HG03196 (cell line): Measurements from ENCODE around the gene ATP6V0D1.

Experiments used
- ATAC-seq: cut with Tn5 transposase; IDR thresholded peaks from one replicate; pipeline ENCODE4 v1.9.1; 2021; ENCODE audit not compliant: unreplicated experiment

Gene ATP6V0D1

DNA sequence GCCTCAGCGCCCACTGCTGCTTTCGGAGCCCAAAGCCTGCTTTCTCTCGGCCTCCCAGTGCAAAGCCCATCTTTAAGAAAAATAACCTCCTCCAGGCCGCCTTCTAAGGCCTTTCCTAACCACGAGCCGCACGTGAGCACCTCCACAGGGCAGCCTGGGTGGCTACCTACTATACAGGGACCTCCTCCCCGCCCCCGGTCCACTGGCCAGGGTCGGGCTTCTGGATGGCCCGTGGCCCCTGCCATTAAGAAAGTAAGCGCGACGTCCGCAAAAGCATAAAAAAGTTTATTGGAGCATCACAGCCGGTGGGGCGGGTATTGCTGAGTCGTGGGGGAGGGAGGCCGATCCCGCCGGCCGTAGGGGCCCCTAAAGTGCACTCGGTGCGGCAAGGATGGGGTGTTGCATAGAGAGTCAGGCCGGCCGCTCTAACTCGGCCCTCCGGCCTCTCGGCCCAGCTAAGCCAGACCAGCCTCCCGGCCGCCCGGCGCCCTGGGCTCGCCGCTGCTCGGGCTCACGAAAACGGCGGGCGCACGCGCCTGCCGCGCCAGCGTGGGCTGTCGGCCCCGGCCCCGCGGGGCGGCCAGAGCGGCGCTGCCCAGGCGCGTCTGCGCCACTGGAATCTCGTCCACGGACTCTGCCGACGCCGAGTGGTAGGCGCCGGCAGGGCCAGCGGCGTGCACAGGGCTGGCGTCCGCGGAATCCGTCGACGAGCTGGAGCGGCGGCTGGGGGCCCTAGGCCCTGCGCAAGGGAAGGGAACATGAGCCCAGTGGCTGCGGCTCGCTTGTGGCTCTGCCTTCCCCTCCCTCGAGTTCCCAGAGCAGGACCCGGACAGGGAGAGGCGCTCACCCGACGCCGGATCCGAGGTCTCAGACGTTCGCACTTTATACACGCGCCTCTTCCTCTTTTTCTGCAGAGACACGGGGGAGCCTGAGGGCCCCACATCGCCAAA lies 86.5 kb downstream of the ATP6V0D1 start:
- no peak for ATAC-seq

DNA sequence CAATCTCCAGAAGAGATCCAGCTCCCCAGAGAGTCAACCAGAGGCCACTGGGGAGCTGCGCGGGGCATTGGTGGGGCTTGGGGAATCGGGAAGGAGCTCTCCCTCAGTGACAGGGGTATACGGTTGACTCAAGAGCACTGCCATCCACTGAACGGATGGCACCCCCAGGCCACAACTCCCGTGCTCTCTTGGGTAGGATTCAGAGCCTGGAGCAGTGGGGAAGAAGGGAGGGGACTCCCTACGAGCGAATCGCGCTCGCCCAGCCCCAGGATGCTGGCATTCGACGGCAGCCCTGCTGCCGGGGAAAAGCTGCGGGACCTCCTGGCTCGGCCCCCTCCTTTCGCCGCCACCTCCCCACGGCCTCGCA lies 87.2 kb downstream of the ATP6V0D1 start:
- ATAC-seq, result no peak

DNA sequence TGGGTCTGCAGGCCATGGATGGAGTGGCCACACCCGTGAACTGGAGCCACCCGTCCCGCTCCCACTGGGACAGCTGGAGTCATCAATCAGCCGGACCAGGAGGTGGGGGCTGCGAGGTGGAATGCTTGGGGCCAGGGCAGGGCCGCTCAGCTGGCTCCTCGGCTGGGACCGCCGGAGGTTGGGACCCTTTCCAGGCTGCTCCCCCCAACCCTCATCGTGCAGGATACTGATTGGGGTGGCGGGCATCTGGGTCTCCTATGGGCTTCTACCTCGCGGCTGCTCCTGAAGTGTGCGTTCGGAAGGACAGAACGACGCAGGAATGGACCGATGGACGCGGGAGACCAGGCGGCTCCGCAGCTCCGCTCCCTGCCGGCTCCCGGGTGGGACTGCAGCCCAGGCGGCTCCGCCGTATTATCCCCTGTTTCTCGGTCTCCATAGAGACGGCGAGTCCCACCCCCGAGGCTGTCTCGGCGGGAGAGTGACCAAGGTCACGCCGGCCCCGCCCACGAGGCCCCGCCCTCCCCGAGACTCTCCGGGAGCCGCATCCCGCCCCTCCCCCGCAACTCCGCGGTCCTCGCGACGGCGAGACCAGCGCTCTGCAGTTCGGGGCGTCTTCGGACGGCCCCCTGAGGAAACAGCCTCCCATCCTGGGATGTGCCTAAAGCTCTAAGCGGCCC lies 87.7 kb downstream of the ATP6V0D1 start, which contains the start of gene TPPP3:
Gene TPPP3, minus strand, starts transcription at position 388 of the 677 bp plus-strand sequence. CDS start 2,387 bp downstream, outside the sequence.
- ATAC-seq, result no peak

DNA sequence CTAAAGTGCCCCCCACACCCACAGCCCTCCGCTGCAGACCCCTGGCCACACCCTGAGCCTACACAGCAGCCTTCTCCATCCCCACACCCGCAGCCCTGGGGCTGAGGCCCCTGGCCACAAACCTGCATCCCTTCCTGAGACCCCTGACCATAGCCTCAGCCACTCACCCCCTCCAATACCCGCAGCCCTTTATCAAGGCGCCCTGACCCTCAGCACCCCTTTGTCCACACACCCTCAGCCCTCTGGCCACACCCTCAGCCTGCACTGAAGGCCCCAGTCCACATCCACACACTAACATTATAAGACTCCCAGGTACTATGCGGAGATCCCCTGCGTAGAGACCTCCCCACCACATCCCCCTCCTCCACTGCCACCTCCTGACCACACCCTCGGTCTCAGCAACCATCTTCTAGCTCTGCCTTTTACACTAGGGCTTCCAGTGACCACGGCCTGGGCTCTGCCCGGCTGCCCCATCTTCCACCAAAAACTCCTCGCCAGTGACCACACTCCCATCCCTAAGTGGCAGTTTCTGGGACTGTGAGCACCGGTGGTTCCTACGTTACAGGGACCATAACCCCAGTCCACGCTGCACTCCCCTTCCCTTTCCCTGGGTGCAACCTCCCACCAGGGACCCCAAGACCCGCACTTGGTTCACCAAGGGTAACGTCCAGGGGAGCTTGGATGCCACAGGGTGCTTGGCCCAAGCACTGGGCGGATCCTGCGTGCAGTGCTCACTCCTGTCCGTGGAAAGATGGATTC lies 88.5 kb downstream of the ATP6V0D1 start:
- no peak for ATAC-seq

DNA sequence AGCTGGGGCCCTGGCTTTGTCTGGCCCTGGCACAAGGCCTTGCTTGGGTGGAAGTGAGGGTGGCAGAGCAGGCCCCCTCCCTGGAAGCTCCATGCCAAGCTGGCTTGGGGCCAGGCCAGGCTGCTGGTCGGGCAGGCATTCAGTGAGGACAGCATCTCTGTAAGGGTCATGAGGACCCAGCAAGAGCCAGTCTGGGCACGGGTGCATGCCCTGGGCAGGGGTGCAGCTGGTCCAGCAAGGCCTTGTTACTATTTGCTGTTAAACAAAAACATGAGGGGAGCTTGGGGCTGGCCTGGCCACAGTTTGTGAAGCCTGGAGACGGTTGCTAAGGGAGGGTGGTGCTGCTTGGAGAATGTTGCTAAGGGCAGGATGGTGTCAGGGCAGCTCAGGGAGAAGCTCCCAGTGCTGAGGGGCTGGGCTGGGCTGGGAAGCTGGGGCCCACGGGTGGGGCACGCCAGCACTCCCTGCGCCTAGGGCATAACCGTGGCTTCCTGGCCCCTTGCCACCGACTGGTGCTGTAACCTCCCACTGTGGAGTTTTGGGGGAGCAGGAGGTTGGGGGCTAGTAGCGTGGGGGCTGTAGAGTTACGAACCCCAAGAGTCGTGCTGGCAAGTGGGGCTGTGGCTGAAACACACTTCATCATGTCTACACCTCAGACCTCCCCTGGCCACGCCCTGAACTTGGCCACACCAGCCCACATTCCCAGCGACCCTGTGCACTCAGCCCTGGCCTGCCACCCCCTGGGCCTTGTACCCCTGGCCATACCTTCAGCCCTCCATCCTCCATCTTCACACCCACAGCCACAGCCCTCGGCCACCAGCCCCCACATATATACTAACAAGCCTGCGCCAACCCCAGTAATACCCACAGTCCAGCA lies 89.3 kb downstream of the ATP6V0D1 start:
- ATAC-seq, result no peak

DNA sequence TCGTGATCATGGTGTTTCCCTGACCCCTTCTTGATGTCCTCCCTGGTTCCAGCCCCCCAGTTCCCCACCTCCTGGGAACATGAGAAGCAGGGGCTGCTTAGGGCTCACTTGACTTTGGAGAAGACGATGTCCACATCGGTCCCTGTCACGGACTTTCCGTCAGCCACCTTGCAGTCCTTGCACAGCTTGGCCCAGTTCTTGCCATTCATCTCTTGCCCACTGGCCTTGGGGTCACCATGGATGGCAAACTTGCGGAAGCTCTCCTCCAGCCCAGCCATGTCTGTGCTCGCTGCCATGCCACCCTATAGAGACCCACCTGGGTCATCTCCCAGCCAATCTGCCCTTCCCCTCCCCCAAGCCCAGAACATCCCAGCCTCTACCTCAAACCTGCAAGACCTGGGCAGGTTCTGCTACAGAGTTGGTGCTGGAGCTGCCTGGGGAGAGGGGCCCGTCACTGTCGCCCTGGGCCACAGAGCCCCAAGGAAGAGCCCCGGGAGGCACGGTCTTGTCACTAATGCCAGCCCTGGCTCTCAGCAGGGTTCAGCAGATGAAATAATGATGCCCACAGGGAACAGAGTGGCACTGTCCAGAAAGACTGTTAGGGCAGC lies 90.0 kb downstream of the ATP6V0D1 start:
- ATAC-seq, result no peak

DNA sequence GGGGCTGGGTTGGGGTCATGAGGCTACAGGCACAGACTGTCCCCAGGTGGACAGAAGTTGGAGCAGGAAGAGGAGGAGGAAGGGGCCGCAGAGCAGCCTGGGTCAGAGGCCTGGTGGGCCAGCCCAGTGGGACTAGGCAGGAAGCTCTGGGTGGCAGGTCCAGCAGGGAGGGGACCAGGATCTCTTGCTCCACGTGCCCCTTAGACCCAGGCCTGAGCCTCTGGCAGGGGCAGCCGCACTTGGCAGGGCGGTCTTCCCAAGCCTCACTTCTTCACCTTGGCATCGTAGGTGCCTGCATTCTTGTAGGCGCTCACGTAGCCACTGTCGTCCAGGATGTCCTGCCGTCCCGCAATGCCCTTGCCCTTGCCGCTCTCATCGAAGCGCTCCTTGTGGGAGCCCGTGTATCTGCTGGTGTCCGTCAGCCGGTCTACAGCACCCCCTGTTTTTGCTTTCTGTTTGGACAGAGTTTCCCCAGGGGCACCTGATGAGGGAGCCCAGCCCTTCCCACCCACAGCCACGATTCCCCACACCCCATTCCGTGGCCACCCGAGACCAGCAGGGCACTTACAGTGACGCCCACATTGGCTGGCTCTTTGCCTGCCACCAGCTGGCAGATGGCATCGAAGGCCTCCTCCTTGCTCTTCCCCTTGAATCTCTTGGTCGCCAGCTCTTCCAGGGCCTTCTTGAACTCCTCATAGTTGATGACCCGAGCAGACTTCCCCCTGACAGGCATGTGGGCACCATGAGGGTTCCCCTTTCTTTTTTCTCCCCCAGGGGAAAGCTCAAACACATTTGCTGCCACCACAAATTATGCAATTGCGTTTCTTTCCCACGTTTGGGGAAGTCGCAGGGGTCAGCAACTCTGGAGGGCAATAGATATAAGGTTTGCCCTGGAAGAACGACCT lies 90.8 kb downstream of the ATP6V0D1 start:
- ATAC-seq, result no peak

DNA sequence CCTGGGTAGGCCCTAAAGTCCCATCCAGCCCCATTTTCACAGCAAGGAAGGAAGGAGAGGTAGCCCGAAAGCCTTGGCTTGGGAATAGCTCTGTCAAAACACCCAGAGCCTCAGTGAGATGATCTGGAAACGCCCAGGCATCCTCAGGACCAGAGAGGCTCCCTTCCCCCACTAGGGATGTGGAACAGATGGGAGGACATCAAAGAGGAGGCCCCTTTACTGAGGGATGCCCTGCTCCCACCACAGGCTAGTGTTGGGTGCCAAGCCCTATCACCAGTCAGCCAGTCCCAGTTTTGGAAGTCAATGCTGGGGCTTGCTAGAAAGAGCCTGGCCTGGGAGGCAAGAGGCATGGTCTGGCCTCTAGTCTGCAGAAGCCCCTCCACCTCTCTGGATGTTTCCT lies 92.4 kb downstream of the ATP6V0D1 start:
- ATAC-seq, result no peak

DNA sequence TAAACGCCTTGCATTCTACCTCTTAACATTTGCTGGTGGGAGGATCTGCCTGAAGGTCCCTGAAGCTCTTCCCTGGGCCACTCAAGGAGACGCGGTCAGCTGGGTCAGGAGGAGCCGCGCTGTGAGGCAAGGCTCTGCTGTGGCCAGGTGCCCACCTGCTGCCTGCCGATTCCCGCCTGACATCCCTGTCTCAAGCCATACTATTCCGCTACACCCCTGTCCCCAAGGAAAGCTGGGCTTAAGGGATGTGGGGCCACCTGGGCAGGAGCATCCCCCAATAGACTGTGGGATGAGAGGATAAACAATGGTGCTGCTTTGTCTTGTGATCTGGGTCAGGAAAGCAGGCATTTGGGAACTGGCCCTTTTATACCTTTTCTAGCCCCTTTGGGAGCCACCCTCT lies 92.8 kb downstream of the ATP6V0D1 start:
- ATAC-seq, result no peak
